ENCODE data around the gene PTPRM. TPM values are rescaled to one million over a fixed set of nuclear protein-coding genes. Genes with fewer than 3 reads are reported as not detected.

Gene PTPRM
- polyA plus RNA-seq, 1 of the 3 experiments (the other 2 are of a cell fraction): 16.0 TPM

- Histone ChIP-seq H3K4me1 (ENCODE audit: control insufficient read depth in 1 of 2, insufficient read depth in 2 of 2, low read depth in 1 of 2, low read length in 1 of 2) (no peaks in the 10 kb centered on the region), H3K36me3 (replicated peaks in 1 of 2; ENCODE audit: control insufficient read depth in 1 of 2, insufficient read depth in 2 of 2, low read length in 1 of 2) (no peaks in the 10 kb centered on the region), H3K9ac (no peak overlapping the region), H3K4me3 (ENCODE audit: low read depth in 2 of 2, low read length in 1 of 2) (no peak overlapping the region), H3K4me2 (no peak overlapping the region), H3F3A (replicated peaks; ENCODE audit: insufficient read depth) (no peaks in the 10 kb centered on the region), H3K27me3 (ENCODE audit: insufficient read depth) (no peaks in the 10 kb centered on the region), H3K27ac (ENCODE audit: low read depth in 2 of 2, low read length in 1 of 2) (no peak overlapping the region), H4K20me1 (ENCODE audit: insufficient read depth) (no peaks in the 10 kb centered on the region), H3K9me2 (no peaks in the 10 kb centered on the region), H2AFZ (ENCODE audit: low read depth) (no peak overlapping the region), H3K9me3 (no peaks in the 10 kb centered on the region), H3K79me2 (ENCODE audit: insufficient read depth) (no peaks in the 10 kb centered on the region)
- WGBS (ENCODE audit: low lambda C conversion rate): 71% methylated on average over 3 of the region's 3 CpGs
- TF ChIP-seq MAX (IDR thresholded peaks at IDR 0.05; ENCODE audit: low read depth): no peak
- no peak for TF ChIP-seq FOSL2 (IDR thresholded peaks at IDR 0.05; ENCODE audit: borderline replicate concordance, low read depth)
- TF ChIP-seq, protein P1, sequence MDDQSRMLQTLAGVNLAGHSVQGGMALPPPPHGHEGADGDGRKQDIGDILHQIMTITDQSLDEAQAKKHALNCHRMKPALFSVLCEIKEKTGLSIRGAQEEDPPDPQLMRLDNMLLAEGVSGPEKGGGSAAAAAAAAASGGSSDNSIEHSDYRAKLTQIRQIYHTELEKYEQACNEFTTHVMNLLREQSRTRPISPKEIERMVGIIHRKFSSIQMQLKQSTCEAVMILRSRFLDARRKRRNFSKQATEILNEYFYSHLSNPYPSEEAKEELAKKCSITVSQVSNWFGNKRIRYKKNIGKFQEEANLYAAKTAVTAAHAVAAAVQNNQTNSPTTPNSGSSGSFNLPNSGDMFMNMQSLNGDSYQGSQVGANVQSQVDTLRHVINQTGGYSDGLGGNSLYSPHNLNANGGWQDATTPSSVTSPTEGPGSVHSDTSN (IDR thresholded peaks at IDR 0.05): no peak
- TF ChIP-seq JUND (IDR thresholded peaks at IDR 0.05): no peak
- no peak for TF ChIP-seq SIN3A (IDR thresholded peaks at IDR 0.05; ENCODE audit: borderline replicate concordance, low read depth, low read length)
- no peak for TF ChIP-seq FOXJ3 (CRISPR knock-in tag; IDR thresholded peaks at IDR 0.05)
- no peak for TF ChIP-seq GATA2 (CRISPR knock-in tag; IDR thresholded peaks at IDR 0.05)
- no peak for TF ChIP-seq TAF1 (IDR thresholded peaks at IDR 0.05; ENCODE audit: borderline replicate concordance, low read depth, low read length)
- no peak for TF ChIP-seq GABPA (IDR thresholded peaks at IDR 0.05; ENCODE audit: low read depth)
- no peak for TF ChIP-seq FOXM1 (IDR thresholded peaks at IDR 0.05; ENCODE audit: low read depth)
- no peak for TF ChIP-seq NFIC (IDR thresholded peaks at IDR 0.05; ENCODE audit: borderline replicate concordance)
- TF ChIP-seq TEAD4 (IDR thresholded peaks at IDR 0.05; ENCODE audit: borderline replicate concordance, insufficient read depth): no peak
- TF ChIP-seq EP300 (IDR thresholded peaks at IDR 0.05; ENCODE audit: borderline replicate concordance in 1 of 2, low read depth in 1 of 2, low read length in 1 of 2): no peak
- no peak for TF ChIP-seq SMC3 (IDR thresholded peaks at IDR 0.05; ENCODE audit: low read depth, low read length)
- TF ChIP-seq RCOR1 (IDR thresholded peaks at IDR 0.05; ENCODE audit: low read length): no peak
- TF ChIP-seq YY1 (IDR thresholded peaks at IDR 0.05; ENCODE audit: low read depth): no peak
- TF ChIP-seq NRF1 (IDR thresholded peaks at IDR 0.05; ENCODE audit: low read depth, low read length): no peak
- ChIA-PET CTCF (no interaction called here), POLR2A (no interaction called here)
- DNase-seq: no peak
Measured at GRCh38 chr18:8081872-8082553, 514.9 kb downstream of the PTPRM start.

DNA sequence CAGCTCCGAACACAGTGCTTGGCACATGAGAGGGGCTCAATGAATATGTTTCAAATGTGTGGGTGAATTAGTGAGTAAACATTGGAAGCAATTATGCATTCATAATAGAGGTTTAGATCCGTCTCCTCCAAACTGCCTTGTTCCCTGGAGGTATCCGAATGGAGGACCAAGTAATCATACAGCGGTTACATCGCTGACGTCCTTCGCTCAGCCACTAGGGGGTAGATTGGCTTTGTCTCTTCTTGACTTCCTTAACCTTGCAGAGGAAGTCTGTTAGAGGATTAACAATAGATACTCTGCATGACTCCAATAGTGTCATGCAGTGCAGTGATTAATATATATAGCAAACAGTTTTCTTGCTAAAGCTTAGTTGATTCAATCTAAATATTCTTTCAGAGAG is 517.0 kb downstream of the PTPRM start:
- Histone ChIP-seq H3K9me2 (no peaks in the 10 kb centered on the region), H3K79me2 (ENCODE audit: insufficient read depth) (no peaks in the 10 kb centered on the region), H2AFZ (ENCODE audit: low read depth) (no peak overlapping the region), H3K9ac (no peak overlapping the region), H3K4me2 (no peak overlapping the region), H3K4me3 (ENCODE audit: low read depth in 2 of 2, low read length in 1 of 2) (peak overlapping the region in 1 of 2 experiments; percentile 28; a peak in 1 of 4 replicates), H3K27ac (ENCODE audit: low read depth in 2 of 2, low read length in 1 of 2) (no peak overlapping the region), H3K4me1 (ENCODE audit: control insufficient read depth in 1 of 2, insufficient read depth in 2 of 2, low read depth in 1 of 2, low read length in 1 of 2) (no peaks in the 10 kb centered on the region; a peak in 1 of 4 replicates), H3K36me3 (replicated peaks in 1 of 2; ENCODE audit: control insufficient read depth in 1 of 2, insufficient read depth in 2 of 2, low read length in 1 of 2) (no peaks in the 10 kb centered on the region), H3F3A (replicated peaks; ENCODE audit: insufficient read depth) (no peaks in the 10 kb centered on the region), H3K9me3 (no peaks in the 10 kb centered on the region), H3K27me3 (ENCODE audit: insufficient read depth) (no peaks in the 10 kb centered on the region), H4K20me1 (ENCODE audit: insufficient read depth) (no peaks in the 10 kb centered on the region)
- ChIA-PET POLR2A (no interaction called here), CTCF (interaction anchor here (0.9 to 2.2 kb wide), 4 partner anchors 10 to 396 kb away, joined by 3 to 7 read pairs (median 4); no protein-coding TSS in a partner anchor)
- 73% methylated on average over 7 of the region's 7 CpGs for WGBS (ENCODE audit: low lambda C conversion rate)
- DNase-seq: peak; percentile 38
- TF ChIP-seq JUND (IDR thresholded peaks at IDR 0.05) (no peak), CTCF (IDR thresholded peaks at IDR 0.05) (peak; percentile 60), MXI1 (IDR thresholded peaks at IDR 0.05; ENCODE audit: low read depth, low read length) (no peak), GABPA (IDR thresholded peaks at IDR 0.05; ENCODE audit: low read depth) (no peak)
- TF ChIP-seq, protein P2, sequence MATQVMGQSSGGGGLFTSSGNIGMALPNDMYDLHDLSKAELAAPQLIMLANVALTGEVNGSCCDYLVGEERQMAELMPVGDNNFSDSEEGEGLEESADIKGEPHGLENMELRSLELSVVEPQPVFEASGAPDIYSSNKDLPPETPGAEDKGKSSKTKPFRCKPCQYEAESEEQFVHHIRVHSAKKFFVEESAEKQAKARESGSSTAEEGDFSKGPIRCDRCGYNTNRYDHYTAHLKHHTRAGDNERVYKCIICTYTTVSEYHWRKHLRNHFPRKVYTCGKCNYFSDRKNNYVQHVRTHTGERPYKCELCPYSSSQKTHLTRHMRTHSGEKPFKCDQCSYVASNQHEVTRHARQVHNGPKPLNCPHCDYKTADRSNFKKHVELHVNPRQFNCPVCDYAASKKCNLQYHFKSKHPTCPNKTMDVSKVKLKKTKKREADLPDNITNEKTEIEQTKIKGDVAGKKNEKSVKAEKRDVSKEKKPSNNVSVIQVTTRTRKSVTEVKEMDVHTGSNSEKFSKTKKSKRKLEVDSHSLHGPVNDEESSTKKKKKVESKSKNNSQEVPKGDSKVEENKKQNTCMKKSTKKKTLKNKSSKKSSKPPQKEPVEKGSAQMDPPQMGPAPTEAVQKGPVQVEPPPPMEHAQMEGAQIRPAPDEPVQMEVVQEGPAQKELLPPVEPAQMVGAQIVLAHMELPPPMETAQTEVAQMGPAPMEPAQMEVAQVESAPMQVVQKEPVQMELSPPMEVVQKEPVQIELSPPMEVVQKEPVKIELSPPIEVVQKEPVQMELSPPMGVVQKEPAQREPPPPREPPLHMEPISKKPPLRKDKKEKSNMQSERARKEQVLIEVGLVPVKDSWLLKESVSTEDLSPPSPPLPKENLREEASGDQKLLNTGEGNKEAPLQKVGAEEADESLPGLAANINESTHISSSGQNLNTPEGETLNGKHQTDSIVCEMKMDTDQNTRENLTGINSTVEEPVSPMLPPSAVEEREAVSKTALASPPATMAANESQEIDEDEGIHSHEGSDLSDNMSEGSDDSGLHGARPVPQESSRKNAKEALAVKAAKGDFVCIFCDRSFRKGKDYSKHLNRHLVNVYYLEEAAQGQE (IDR thresholded peaks at IDR 0.05; ENCODE audit: low read depth, low read length): no peak
- TF ChIP-seq, protein P3, sequence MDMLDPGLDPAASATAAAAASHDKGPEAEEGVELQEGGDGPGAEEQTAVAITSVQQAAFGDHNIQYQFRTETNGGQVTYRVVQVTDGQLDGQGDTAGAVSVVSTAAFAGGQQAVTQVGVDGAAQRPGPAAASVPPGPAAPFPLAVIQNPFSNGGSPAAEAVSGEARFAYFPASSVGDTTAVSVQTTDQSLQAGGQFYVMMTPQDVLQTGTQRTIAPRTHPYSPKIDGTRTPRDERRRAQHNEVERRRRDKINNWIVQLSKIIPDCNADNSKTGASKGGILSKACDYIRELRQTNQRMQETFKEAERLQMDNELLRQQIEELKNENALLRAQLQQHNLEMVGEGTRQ (IDR thresholded peaks at IDR 0.05; ENCODE audit: borderline replicate concordance, low read depth, low read length): no peak
